ENCODE results near the gene SMIM45.

The SMIM45 gene

GRCh38 chr22:41966607-41967240, 14.8 kb downstream of the SMIM45 start:
- intact Hi-C loops (cut with DNase I), result no loop called here
- Histone ChIP-seq H3K36me3 (no peaks in the 10 kb centered on the region), H3K4me3 (no peak overlapping the region), H3K27ac (no peak overlapping the region), H3K27me3 (no peaks in the 10 kb centered on the region), H3K9me3 (no peaks in the 10 kb centered on the region), H3K4me1 (ENCODE audit: insufficient read depth) (no peaks in the 10 kb centered on the region)
- no peak for DNase-seq
- TF ChIP-seq, protein P1, sequence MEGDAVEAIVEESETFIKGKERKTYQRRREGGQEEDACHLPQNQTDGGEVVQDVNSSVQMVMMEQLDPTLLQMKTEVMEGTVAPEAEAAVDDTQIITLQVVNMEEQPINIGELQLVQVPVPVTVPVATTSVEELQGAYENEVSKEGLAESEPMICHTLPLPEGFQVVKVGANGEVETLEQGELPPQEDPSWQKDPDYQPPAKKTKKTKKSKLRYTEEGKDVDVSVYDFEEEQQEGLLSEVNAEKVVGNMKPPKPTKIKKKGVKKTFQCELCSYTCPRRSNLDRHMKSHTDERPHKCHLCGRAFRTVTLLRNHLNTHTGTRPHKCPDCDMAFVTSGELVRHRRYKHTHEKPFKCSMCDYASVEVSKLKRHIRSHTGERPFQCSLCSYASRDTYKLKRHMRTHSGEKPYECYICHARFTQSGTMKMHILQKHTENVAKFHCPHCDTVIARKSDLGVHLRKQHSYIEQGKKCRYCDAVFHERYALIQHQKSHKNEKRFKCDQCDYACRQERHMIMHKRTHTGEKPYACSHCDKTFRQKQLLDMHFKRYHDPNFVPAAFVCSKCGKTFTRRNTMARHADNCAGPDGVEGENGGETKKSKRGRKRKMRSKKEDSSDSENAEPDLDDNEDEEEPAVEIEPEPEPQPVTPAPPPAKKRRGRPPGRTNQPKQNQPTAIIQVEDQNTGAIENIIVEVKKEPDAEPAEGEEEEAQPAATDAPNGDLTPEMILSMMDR (IDR thresholded peaks at IDR 0.05), result no peak
- no peak for TF ChIP-seq EP300 (IDR thresholded peaks at IDR 0.05)
- no peak for TF ChIP-seq POLR2A (IDR thresholded peaks at IDR 0.05)
- 33 to 36% (median 34%) methylated on average over 8 of the region's 8 CpGs for WGBS, 3 donors

DNA sequence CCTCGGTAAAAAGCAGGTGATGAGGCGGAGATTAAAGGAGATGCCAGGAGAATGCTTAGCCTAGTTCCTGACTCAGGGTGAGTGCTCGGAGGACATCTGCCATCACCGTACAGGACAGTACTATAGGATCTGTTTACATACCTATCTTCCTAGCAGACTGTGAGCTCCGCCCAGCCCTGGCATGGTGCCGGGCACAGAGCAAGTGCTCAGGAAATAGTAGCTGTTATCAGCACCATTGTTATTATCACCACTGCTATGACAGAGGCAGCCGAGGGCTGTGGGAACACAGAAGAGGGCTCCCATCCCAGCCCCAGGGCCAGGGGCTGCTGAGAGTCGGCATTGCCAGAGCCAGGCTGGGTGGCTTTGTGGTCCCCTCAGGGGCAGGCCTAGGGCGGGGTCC, 16.7 kb downstream of the SMIM45 start:
- Histone ChIP-seq H3K4me3 (no peak overlapping the region), H3K27ac (no peak overlapping the region), H3K4me1 (ENCODE audit: insufficient read depth) (no peaks in the 10 kb centered on the region), H3K9me3 (no peaks in the 10 kb centered on the region), H3K36me3 (no peaks in the 10 kb centered on the region), H3K27me3 (no peaks in the 10 kb centered on the region)
- TF ChIP-seq POLR2A (IDR thresholded peaks at IDR 0.05), result no peak
- TF ChIP-seq EP300 (IDR thresholded peaks at IDR 0.05), result no peak
- TF ChIP-seq, protein P1 (IDR thresholded peaks at IDR 0.05), result no peak
- WGBS, 3 donors, result 26 to 44% (median 33%) methylated on average over 7 to 9 of the region's 9 CpGs
- no peak for DNase-seq
- intact Hi-C loops (cut with DNase I), result no loop called here

- WGBS, 3 donors, result 57 to 66% (median 61%) methylated on average over 8 of the region's 8 CpGs
- Histone ChIP-seq H3K27me3 (no peaks in the 10 kb centered on the region), H3K4me1 (ENCODE audit: insufficient read depth) (no peaks in the 10 kb centered on the region), H3K27ac (no peak within 1 kb of the TSS), H3K9me3 (no peaks in the 10 kb centered on the region), H3K36me3 (no peaks in the 10 kb centered on the region), H3K4me3 (no peak within 1 kb of the TSS)
- TF ChIP-seq, protein P1 (IDR thresholded peaks at IDR 0.05), result no peak
- TF ChIP-seq POLR2A (IDR thresholded peaks at IDR 0.05), result no peak
- intact Hi-C loops (cut with DNase I), result no loop called here
- DNase-seq, result no peak
These were observed 17.2 kb downstream of the SMIM45 start, which contains the start of gene SEPTIN3 for GRCh38 chr22:41969110-41969646. TSS of gene SEPTIN3 (plus strand) at chr22:41969443. CDS start at chr22:41971493, 2,050 bp downstream.

GRCh38 chr22:41970601-41971000, 18.7 kb downstream of the SMIM45 start:
- no peaks in the 10 kb centered on the region for H3K9me3 ChIP-seq
- H3K4me3 ChIP-seq, result no peak overlapping the region
- intact Hi-C loops (cut with DNase I), result no loop called here
- H3K27ac ChIP-seq, result no peak overlapping the region
- H3K4me1 ChIP-seq (ENCODE audit: insufficient read depth), result no peaks in the 10 kb centered on the region
- no peak for DNase-seq
- H3K36me3 ChIP-seq, result no peaks in the 10 kb centered on the region
- TF ChIP-seq, protein P1 (IDR thresholded peaks at IDR 0.05), result no peak
- TF ChIP-seq EP300 (IDR thresholded peaks at IDR 0.05) (no peak), POLR2A (IDR thresholded peaks at IDR 0.05) (no peak)
- 87 to 94% (median 91%) methylated on average over 2 of the region's 2 CpGs for WGBS, 3 donors
- H3K27me3 ChIP-seq, result no peaks in the 10 kb centered on the region

Measured in ovary (tissue), 7 donors.